IPS-18a (cell line): ENCODE data around the gene RRAS.

Experiments used
- H3K27ac ChIP-seq: one replicate; pipeline ENCODE4 v1.5.1; 2013; ENCODE audit warnings: low read length
- H3K27me3 ChIP-seq: one replicate; pipeline ENCODE4 v1.6.1; 2013; ENCODE audit warnings: mild to moderate bottlenecking, low read length; ENCODE audit not compliant: control insufficient read depth, insufficient read depth
- H3K36me3 ChIP-seq: one replicate; pipeline ENCODE4 v1.6.1; 2013; ENCODE audit warnings: low read depth, low read length; ENCODE audit not compliant: control insufficient read depth
- H3K4me1 ChIP-seq: one replicate; pipeline ENCODE4 v1.6.1; 2013; ENCODE audit warnings: low read depth, low read length; ENCODE audit not compliant: control insufficient read depth
- H3K4me3 ChIP-seq: one replicate; pipeline ENCODE4 v1.5.1; 2013; ENCODE audit warnings: low read length
- H3K9ac ChIP-seq: one replicate; pipeline ENCODE4 v1.6.1; 2013; ENCODE audit warnings: mild to moderate bottlenecking, low read length, moderate library complexity
- H3K9me3 ChIP-seq: one replicate; pipeline ENCODE4 v1.6.1; 2013; ENCODE audit warnings: low read depth, low read length; ENCODE audit not compliant: control insufficient read depth

RRAS gene

GRCh38 chr19:49615861-49616260, 24.1 kb downstream of the RRAS start:
- H3K4me1 ChIP-seq = no peaks in the 10 kb centered on the region
- no peak overlapping the region for H3K9ac ChIP-seq
- H3K9me3 ChIP-seq = no peaks in the 10 kb centered on the region
- H3K36me3 ChIP-seq = peaks cover 46% of the 10 kb centered on the region
- H3K27ac ChIP-seq = no peak overlapping the region
- H3K27me3 ChIP-seq = no peaks in the 10 kb centered on the region
- H3K4me3 ChIP-seq = no peak overlapping the region

DNA sequence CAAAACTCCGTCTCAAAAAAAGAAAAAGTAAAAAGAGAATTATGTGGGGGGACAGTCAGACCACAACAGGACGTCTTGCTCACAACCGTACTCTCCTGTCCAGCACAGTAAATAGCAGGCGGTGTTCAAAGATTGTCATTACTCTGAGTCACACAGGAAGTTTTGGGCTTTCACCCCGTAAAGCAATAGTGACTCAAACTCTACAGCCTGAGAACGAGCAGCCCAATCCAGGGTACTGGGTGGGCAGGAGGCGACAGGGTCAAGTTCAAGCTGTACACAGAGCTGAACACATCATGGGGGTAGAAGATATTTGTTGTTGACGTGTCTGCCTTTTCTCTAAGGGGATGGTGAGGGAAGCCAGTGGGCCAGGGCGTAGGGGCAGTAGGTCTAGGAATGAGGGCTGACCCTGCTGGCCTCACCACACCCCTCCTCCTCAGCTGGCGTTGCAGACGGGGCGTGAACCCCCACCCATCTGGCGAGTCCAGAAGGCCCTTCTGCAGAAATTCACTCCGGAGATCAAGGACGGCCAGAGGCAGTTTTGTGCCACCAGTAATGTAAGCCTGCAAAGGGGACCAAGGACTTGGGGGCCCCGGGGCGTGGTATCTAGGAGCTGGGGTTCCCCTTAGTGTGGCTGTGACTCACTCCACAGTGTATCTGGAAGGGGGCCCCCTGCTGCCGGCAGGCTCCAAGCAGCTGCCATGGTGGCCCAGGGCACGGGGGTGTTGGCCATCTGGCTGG, 25.7 kb downstream of the RRAS start:
- Histone ChIP-seq H3K36me3 (peaks cover 50% of the 10 kb centered on the region), H3K27ac (no peak overlapping the region), H3K9ac (no peak overlapping the region), H3K4me1 (no peaks in the 10 kb centered on the region), H3K9me3 (no peaks in the 10 kb centered on the region), H3K27me3 (no peaks in the 10 kb centered on the region), H3K4me3 (no peak overlapping the region)

DNA sequence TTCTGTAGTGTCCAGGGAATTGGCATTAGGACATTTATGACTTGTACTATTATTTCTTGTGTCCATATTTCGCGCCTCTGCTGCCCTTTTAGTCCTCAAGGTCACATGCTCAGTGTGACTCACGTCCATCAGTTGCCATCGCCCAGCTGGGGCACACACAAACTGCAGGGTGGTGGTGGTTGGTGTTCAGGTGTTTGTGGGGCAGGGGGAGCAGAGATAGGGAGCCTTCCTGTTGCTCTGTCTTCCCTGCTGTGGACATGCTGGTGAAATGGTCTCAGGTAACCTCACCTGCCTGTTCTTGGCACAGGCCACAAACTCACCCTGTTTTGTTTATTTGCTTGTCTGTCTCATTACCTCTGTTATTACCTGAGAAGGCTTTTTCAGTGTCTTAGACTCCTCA, 26.6 kb downstream of the RRAS start:
- H3K27ac ChIP-seq = no peak overlapping the region
- no peaks in the 10 kb centered on the region for H3K9me3 ChIP-seq
- H3K4me3 ChIP-seq = no peak overlapping the region
- no peaks in the 10 kb centered on the region for H3K4me1 ChIP-seq
- no peaks in the 10 kb centered on the region for H3K27me3 ChIP-seq
- peaks cover 58% of the 10 kb centered on the region for H3K36me3 ChIP-seq
- H3K9ac ChIP-seq = no peak overlapping the region

- Histone ChIP-seq H3K4me3 (no peak overlapping the region), H3K27me3 (no peaks in the 10 kb centered on the region), H3K4me1 (no peaks in the 10 kb centered on the region), H3K9me3 (no peaks in the 10 kb centered on the region), H3K9ac (no peak overlapping the region), H3K27ac (no peak overlapping the region), H3K36me3 (peaks cover 55% of the 10 kb centered on the region)
These were observed 30.3 kb downstream of the RRAS start for GRCh38 chr19:49609499-49610092.

- H3K27ac ChIP-seq = no peak overlapping the region
- H3K9ac ChIP-seq = no peak overlapping the region
- H3K9me3 ChIP-seq = no peaks in the 10 kb centered on the region
- no peaks in the 10 kb centered on the region for H3K27me3 ChIP-seq
- H3K4me1 ChIP-seq = no peaks in the 10 kb centered on the region
- peaks cover 75% of the 10 kb centered on the region for H3K36me3 ChIP-seq
- no peak overlapping the region for H3K4me3 ChIP-seq
These were observed 34.3 kb downstream of the RRAS start for GRCh38 chr19:49605605-49606004.

GRCh38 chr19:49602806-49603205, 37.1 kb downstream of the RRAS start:
- Histone ChIP-seq H3K27ac (no peak overlapping the region), H3K36me3 (peaks cover 76% of the 10 kb centered on the region), H3K9ac (no peak overlapping the region), H3K9me3 (no peaks in the 10 kb centered on the region), H3K4me3 (no peak overlapping the region), H3K27me3 (no peaks in the 10 kb centered on the region), H3K4me1 (no peaks in the 10 kb centered on the region)

DNA sequence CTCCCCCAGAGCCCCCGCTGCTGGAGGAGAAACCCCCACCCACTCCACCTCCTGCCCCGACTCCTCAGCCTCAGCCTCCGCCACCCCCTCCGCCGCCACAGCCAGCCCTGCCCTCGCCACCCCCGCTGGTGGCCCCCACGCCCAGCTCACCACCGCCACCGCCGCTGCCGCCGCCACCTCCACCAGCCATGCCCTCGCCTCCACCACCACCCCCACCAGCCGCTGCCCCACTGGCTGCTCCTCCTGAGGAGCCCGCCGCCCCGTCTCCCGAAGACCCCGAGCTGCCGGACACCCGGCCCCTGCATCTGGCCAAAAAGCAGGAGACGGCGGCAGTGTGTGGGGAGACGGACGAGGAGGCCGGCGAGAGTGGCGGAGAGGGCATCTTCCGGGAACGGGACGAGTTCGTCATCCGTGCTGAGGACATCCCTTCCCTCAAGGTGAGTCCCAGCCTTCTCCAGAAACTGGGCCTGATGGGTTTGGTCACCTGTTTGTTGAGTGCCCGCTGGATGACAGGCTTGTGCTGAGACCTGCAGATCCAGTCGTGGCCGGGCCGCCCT, 38.4 kb downstream of the RRAS start:
- Histone ChIP-seq H3K4me1 (no peaks in the 10 kb centered on the region), H3K27me3 (no peaks in the 10 kb centered on the region), H3K27ac (no peak overlapping the region), H3K4me3 (no peak overlapping the region), H3K36me3 (peaks cover 68% of the 10 kb centered on the region), H3K9ac (no peak overlapping the region), H3K9me3 (no peaks in the 10 kb centered on the region)

GRCh38 chr19:49599378-49600295, 40.3 kb downstream of the RRAS start:
- Histone ChIP-seq H3K9ac (no peak overlapping the region), H3K9me3 (no peaks in the 10 kb centered on the region), H3K36me3 (peaks cover 70% of the 10 kb centered on the region), H3K27ac (no peak overlapping the region), H3K4me1 (no peaks in the 10 kb centered on the region), H3K4me3 (no peak overlapping the region), H3K27me3 (no peaks in the 10 kb centered on the region)

GRCh38 chr19:49597703-49597974, 42.3 kb downstream of the RRAS start:
- Histone ChIP-seq H3K4me3 (no peak overlapping the region), H3K9ac (no peak overlapping the region), H3K27me3 (no peaks in the 10 kb centered on the region), H3K4me1 (peaks cover 7% of the 10 kb centered on the region), H3K36me3 (peaks cover 64% of the 10 kb centered on the region), H3K9me3 (no peaks in the 10 kb centered on the region), H3K27ac (no peak overlapping the region)

GRCh38 chr19:49596954-49597702, 42.8 kb downstream of the RRAS start:
- Histone ChIP-seq H3K27ac (no peak overlapping the region), H3K9me3 (no peaks in the 10 kb centered on the region), H3K4me3 (no peak overlapping the region), H3K4me1 (peaks cover 7% of the 10 kb centered on the region), H3K9ac (no peak overlapping the region), H3K27me3 (no peaks in the 10 kb centered on the region), H3K36me3 (peaks cover 59% of the 10 kb centered on the region)

- Histone ChIP-seq H3K4me1 (peaks cover 7% of the 10 kb centered on the region), H3K27me3 (no peaks in the 10 kb centered on the region), H3K4me3 (no peak overlapping the region), H3K9ac (no peak overlapping the region), H3K9me3 (no peaks in the 10 kb centered on the region), H3K27ac (no peak overlapping the region), H3K36me3 (peaks cover 53% of the 10 kb centered on the region)
These were observed 43.5 kb downstream of the RRAS start for GRCh38 chr19:49596407-49596806.
